Measurements from ENCODE around the gene SETDB1. TPM values are rescaled to one million over a fixed set of nuclear protein-coding genes. Genes with fewer than 3 reads are reported as not detected.
"Not testable (repeated sequence)": the region's sequence is repeated elsewhere in the genome, so short reads cannot be mapped to it uniquely, and the experiment has no call there.

SETDB1 gene
- total RNA-seq, 1 experiment from 2014 or later, result 33.5 TPM

GRCh38 chr1:150927624-150928023 is 1.5 kb downstream of the SETDB1 start:
- DNase-seq (ENCODE audit: low spot score), result no peak
- in situ Hi-C loops (cut with HindIII; ENCODE audit: low sequenced_read_pairs), result no loop called here

GRCh38 chr1:150928286-150928685 is 2.1 kb downstream of the SETDB1 start:
- in situ Hi-C loops (cut with HindIII; ENCODE audit: low sequenced_read_pairs), result no loop called here
- DNase-seq (ENCODE audit: low spot score), result no peak

- DNase-seq (ENCODE audit: low spot score); in situ Hi-C loops (cut with HindIII; ENCODE audit: low sequenced_read_pairs): not testable (repeated sequence)
Observed at GRCh38 chr1:150928775-150929174, 2.6 kb downstream of the SETDB1 start.

- no peak for DNase-seq (ENCODE audit: low spot score)
- in situ Hi-C loops (cut with HindIII; ENCODE audit: low sequenced_read_pairs), result no loop called here
Observed at GRCh38 chr1:150931773-150932172, 5.6 kb downstream of the SETDB1 start.

- in situ Hi-C loops (cut with HindIII; ENCODE audit: low sequenced_read_pairs), result no loop called here
- DNase-seq (ENCODE audit: low spot score), result no peak
Observed at GRCh38 chr1:150944856-150945255, 18.7 kb downstream of the SETDB1 start.

GRCh38 chr1:150954708-150955107 is 28.5 kb downstream of the SETDB1 start:
- no peak for DNase-seq (ENCODE audit: low spot score)
- in situ Hi-C loops (cut with HindIII; ENCODE audit: low sequenced_read_pairs), result no loop called here

GRCh38 chr1:150955280-150955679 is 29.1 kb downstream of the SETDB1 start:
- in situ Hi-C loops (cut with HindIII; ENCODE audit: low sequenced_read_pairs), result no loop called here
- no peak for DNase-seq (ENCODE audit: low spot score)

GRCh38 chr1:150957666-150958065 is 31.5 kb downstream of the SETDB1 start:
- DNase-seq (ENCODE audit: low spot score), result no peak
- in situ Hi-C loops (cut with HindIII; ENCODE audit: low sequenced_read_pairs), result no loop called here

- in situ Hi-C loops (cut with HindIII; ENCODE audit: low sequenced_read_pairs), result no loop called here
- DNase-seq (ENCODE audit: low spot score), result no peak
Observed at GRCh38 chr1:150960646-150961045, 34.5 kb downstream of the SETDB1 start.

GRCh38 chr1:150961756-150962155 is 35.6 kb downstream of the SETDB1 start:
- no peak for DNase-seq (ENCODE audit: low spot score)
- in situ Hi-C loops (cut with HindIII; ENCODE audit: low sequenced_read_pairs), result no loop called here

- DNase-seq (ENCODE audit: low spot score), result no peak
- in situ Hi-C loops (cut with HindIII; ENCODE audit: low sequenced_read_pairs), result no loop called here
Observed at GRCh38 chr1:150963321-150964163, 37.4 kb downstream of the SETDB1 start.

GRCh38 chr1:150964164-150964489 is 38.0 kb downstream of the SETDB1 start:
- DNase-seq (ENCODE audit: low spot score), result no peak
- in situ Hi-C loops (cut with HindIII; ENCODE audit: low sequenced_read_pairs), result no loop called here

GRCh38 chr1:150965605-150966004 is 39.4 kb downstream of the SETDB1 start:
- in situ Hi-C loops (cut with HindIII; ENCODE audit: low sequenced_read_pairs), result no loop called here

GRCh38 chr1:150966011-150966410 is 39.8 kb downstream of the SETDB1 start:
- in situ Hi-C loops (cut with HindIII; ENCODE audit: low sequenced_read_pairs), result no loop called here
- no peak for DNase-seq (ENCODE audit: low spot score)

More at GRCh38 chr1:150965605-150966004, 39.4 kb downstream of the SETDB1 start:
- no peak for DNase-seq (ENCODE audit: low spot score)

GRCh38 chr1:150967936-150968335 is 41.8 kb downstream of the SETDB1 start:
- DNase-seq (ENCODE audit: low spot score), result no peak
- in situ Hi-C loops (cut with HindIII; ENCODE audit: low sequenced_read_pairs), result no loop called here

GRCh38 chr1:150968491-150968890 is 42.3 kb downstream of the SETDB1 start:
- no peak for DNase-seq (ENCODE audit: low spot score)
- in situ Hi-C loops (cut with HindIII; ENCODE audit: low sequenced_read_pairs), result no loop called here

GRCh38 chr1:150969626-150970025 is 43.5 kb downstream of the SETDB1 start:
- DNase-seq (ENCODE audit: low spot score), result no peak
- in situ Hi-C loops (cut with HindIII; ENCODE audit: low sequenced_read_pairs), result no loop called here

GRCh38 chr1:150970808-150971582 is 44.8 kb downstream of the SETDB1 start:
- no peak for DNase-seq (ENCODE audit: low spot score)
- in situ Hi-C loops (cut with HindIII; ENCODE audit: low sequenced_read_pairs), result no loop called here

- DNase-seq (ENCODE audit: low spot score), result no peak
- in situ Hi-C loops (cut with HindIII; ENCODE audit: low sequenced_read_pairs), result no loop called here
Observed at GRCh38 chr1:150971583-150972416, 45.6 kb downstream of the SETDB1 start.

All from G401 (cell line).